ENCODE measurements around the gene TAS2R19. TPM values are rescaled to one million over a fixed set of nuclear protein-coding genes. Genes with fewer than 3 reads are reported as not detected.

Gene TAS2R19
- total and polyA plus RNA-seq, 2 donors, result 0.24 to 24.5 TPM

DNA sequence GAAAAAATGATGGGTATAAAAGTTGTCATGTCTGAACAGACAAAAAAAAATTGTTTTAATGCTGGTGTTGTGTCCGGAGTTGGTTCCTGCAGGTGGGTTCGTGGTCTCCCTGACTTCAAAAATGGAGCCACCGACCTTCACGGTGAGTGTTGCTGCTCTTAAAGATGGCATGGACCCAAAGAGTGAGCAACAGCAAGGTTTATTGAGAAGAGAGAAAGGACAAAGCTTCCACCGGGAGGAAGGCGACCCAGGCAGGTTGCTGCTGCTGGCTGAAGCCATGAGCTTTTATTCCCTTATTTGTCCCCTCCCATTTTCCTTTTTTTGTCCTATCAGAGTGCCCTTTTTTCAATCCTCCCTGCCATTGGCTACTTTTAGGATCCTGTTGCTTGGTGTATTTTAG lies 8.9 kb upstream of the TAS2R19 start, which contains the start of gene TAS2R31:
Gene TAS2R31, minus strand, starts transcription at position 101 of the 400 bp plus-strand sequence. Its CDS starts 72 bp downstream, at position 29.
- no peak within 1 kb of the TSS for H3K4me3 ChIP-seq (ENCODE audit: low read depth, low read length)
- no peaks in the 10 kb centered on the region for H3K36me3 ChIP-seq (ENCODE audit: insufficient read depth)
- no peak within 1 kb of the TSS for H3K27ac ChIP-seq (ENCODE audit: low read depth)
- H3K4me1 ChIP-seq (ENCODE audit: insufficient read depth), result no peaks in the 10 kb centered on the region
- WGBS, result 99% methylated on average over 6 of the region's 6 CpGs
- DNase-seq (ENCODE audit: extremely low spot score), result no peak

DNA sequence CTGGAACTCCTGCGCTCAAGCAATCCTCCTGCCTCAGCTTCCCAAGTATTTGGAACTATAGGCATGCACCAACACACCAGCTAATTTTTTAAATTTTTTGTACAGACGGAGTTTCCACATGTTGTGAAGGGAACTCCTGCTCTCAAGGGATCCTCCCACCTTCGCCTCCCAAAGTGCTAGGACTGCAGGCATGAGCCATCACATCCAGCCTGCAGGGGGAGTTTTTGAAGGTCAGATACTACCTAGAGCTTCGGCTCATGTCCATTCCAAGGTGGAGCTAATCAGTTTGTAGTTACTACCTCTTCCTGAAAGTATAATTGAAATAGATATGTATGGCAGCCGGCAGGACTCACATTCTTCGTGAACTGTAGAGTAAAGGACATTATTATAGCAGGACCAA lies 3.7 kb upstream of the TAS2R19 start:
- Histone ChIP-seq H3K27ac (ENCODE audit: low read depth) (no peak overlapping the region), H3K4me1 (ENCODE audit: insufficient read depth) (peaks cover 1% of the 10 kb centered on the region), H3K4me3 (ENCODE audit: low read depth, low read length) (no peak overlapping the region), H3K36me3 (ENCODE audit: insufficient read depth) (peaks cover 2% of the 10 kb centered on the region)
- DNase-seq (ENCODE audit: extremely low spot score), result no peak
- WGBS, result 95% methylated on average over 6 of the region's 6 CpGs

DNA sequence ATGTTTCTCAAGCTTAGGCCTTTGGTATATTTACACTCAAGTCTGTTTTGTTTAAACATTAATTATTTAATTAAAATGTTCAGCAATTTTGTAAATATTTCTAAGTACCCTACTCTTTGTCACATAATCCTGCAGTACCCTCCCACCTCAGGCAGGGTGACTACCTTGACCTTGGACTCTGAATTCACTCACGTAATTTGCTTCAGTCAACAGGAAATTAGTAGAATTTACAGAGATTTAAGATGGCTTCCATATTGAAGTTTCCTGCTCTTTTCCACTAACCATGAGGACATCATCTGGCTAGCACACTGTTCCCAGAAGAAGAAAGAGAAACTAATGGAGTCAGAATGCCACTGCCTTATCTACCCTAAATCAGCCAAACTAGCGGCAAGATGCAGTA lies 967 bp upstream of the TAS2R19 start:
- WGBS, result 89% methylated on average over 2 of the region's 2 CpGs
- H3K4me3 ChIP-seq (ENCODE audit: low read depth, low read length), result no peak overlapping the region
- H3K36me3 ChIP-seq (ENCODE audit: insufficient read depth), result peaks cover 2% of the 10 kb centered on the region
- H3K27ac ChIP-seq (ENCODE audit: low read depth), result no peak overlapping the region
- DNase-seq (ENCODE audit: extremely low spot score), result no peak
- peaks cover 1% of the 10 kb centered on the region for H3K4me1 ChIP-seq (ENCODE audit: insufficient read depth)

DNA sequence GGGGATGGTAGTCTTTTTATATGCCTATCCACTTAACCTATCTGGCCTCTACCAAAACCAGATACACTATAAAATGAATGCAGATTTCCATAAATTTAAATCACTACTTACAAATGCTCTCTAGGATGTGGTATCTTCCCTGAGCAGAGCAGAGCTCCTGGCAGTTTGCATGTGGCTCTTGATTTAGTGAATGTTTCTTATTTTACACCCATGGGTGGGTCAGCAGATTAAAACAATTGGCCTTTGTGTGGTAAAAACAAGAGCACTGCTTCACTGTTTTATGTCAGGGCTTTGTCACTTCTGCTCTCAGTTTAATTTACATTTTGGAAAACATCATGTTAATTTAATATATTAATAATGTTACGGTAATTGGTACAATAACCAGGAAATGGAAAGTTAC lies 5.5 kb downstream of the TAS2R19 start:
- Histone ChIP-seq H3K4me1 (ENCODE audit: insufficient read depth) (no peaks in the 10 kb centered on the region), H3K4me3 (ENCODE audit: low read depth, low read length) (no peak overlapping the region), H3K27ac (ENCODE audit: low read depth) (no peak overlapping the region), H3K36me3 (ENCODE audit: insufficient read depth) (peaks cover 2% of the 10 kb centered on the region)
- WGBS, result 97% methylated on average over 1 of the region's 1 CpG
- no peak for DNase-seq (ENCODE audit: extremely low spot score)

DNA sequence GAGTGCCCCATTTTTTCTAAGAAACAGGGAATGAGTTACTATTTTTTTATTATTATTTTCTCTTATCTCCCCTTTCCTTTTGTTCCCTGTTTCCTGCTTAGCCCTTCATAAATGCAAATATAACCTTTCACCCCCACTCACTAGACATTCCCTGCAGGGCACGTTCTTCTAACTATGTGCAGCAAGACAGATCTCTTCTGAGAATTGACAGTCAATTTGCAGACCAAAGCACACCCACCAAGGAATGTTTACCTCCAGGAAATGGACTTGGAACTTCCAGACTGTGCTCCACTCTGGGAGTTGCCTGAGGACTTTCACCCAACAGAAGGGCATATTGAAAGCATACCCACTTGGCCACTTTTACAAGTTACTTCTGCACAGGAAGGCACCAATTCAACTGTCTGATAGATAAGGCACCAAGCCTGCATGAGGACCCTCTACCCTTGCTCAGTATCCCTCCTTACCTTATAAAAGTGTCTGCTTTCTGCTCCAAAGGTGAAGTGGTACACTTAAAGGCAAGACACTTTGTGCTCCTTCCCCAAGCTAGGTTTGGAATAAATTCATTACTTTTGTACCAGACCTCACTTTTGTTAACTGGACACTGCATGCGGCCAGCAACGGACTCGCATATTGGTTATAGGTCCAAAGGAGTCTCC lies 6.5 kb downstream of the TAS2R19 start:
- Histone ChIP-seq H3K36me3 (ENCODE audit: insufficient read depth) (no peaks in the 10 kb centered on the region), H3K27ac (ENCODE audit: low read depth) (no peak overlapping the region), H3K4me3 (ENCODE audit: low read depth, low read length) (no peak overlapping the region), H3K4me1 (ENCODE audit: insufficient read depth) (no peaks in the 10 kb centered on the region)
- DNase-seq (ENCODE audit: extremely low spot score), result no peak
- WGBS, result 87% methylated on average over 4 of the region's 4 CpGs

DNA sequence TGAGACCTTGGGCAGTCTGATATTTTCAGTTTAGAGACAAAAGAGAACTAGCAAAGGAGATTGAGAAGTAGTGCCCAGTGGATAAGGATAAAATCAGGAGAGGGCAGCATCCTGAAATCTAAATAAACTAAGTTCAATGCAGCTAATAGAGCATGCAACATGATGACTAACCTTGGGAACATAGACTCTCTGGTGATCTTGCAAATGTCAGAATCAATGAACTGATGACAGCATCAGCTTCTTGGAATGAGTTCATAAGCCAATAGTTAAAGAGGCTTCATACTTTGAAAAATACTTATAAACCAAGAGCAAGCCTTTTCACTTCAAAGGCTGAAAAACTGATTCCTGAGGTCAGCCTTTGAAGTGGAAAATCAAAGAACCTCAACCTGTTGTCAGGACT lies 8.2 kb downstream of the TAS2R19 start:
- DNase-seq (ENCODE audit: extremely low spot score), result no peak
- no peak overlapping the region for H3K27ac ChIP-seq (ENCODE audit: low read depth)
- H3K4me1 ChIP-seq (ENCODE audit: insufficient read depth), result no peaks in the 10 kb centered on the region
- H3K36me3 ChIP-seq (ENCODE audit: insufficient read depth), result no peaks in the 10 kb centered on the region
- H3K4me3 ChIP-seq (ENCODE audit: low read depth, low read length), result no peak overlapping the region

DNA sequence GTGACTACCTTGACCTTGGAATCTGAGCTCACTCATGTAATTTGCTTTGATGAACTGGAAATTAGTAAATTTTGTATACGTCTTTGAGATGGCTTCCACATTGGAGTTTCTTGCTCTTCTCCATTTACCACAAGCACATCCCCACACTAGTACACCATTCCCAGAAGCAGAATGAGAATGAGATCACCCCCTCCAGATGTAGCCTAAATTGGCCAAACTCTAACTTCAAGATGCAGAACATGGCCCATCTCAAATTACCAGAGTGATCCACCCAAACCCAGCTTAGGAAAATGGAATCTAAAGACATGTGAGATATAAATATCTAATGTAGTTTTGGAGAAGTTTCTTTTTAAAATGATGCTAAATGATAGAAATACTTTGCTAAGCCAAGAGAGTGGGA lies 14.8 kb downstream of the TAS2R19 start:
- 99% methylated on average over 1 of the region's 1 CpG for WGBS
- no peak overlapping the region for H3K27ac ChIP-seq (ENCODE audit: low read depth)
- DNase-seq (ENCODE audit: extremely low spot score), result no peak
- no peaks in the 10 kb centered on the region for H3K36me3 ChIP-seq (ENCODE audit: insufficient read depth)
- H3K4me3 ChIP-seq (ENCODE audit: low read depth, low read length), result no peak overlapping the region
- no peaks in the 10 kb centered on the region for H3K4me1 ChIP-seq (ENCODE audit: insufficient read depth)

DNA sequence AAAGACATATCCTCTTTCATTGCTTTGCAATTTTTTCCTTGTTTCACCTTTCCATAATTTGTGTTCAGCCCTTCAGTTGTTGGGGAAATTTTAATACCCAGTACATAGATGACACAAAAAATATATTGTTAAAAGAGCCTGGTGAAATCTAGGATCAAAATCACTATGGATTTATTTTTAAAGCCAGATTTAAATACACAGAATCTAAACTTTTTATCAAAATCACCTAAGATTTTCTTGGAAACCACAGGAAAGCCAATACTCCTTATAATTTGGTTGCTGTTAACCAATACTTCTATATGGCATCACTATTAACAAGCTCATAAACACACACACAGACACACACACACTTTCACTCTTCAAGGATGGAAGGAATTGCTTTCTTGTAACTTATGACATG lies 24.2 kb downstream of the TAS2R19 start, which contains the start of gene TAS2R20:
Gene TAS2R20, minus strand, starts transcription at position 101 of the 400 bp plus-strand sequence. CDS start 429 bp downstream, outside the sequence.
- Histone ChIP-seq H3K36me3 (ENCODE audit: insufficient read depth) (no peaks in the 10 kb centered on the region), H3K4me3 (ENCODE audit: low read depth, low read length) (no peak within 1 kb of the TSS), H3K27ac (ENCODE audit: low read depth) (no peak within 1 kb of the TSS), H3K4me1 (ENCODE audit: insufficient read depth) (no peaks in the 10 kb centered on the region)
- DNase-seq (ENCODE audit: extremely low spot score), result no peak

DNA sequence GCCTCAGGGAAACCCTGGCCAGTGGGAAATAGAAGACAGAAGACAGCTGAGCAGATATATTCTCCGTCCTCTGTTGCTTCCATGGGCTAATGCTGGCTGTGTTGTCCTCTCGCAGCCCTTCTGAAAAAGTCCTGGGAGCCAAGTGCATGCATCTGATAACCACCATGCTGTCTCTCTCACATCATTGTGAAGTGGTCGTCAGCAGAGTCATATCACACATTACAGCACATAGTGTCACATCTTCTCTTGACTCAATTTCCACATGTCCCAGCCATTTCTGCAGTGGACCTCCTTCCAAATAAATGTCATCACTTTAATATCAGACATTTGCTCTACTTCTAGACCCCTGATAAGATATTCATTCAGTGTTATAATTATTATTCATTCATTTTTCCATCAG lies 28.1 kb downstream of the TAS2R19 start:
- no peaks in the 10 kb centered on the region for H3K36me3 ChIP-seq (ENCODE audit: insufficient read depth)
- DNase-seq (ENCODE audit: extremely low spot score), result no peak
- no peak overlapping the region for H3K27ac ChIP-seq (ENCODE audit: low read depth)
- H3K4me1 ChIP-seq (ENCODE audit: insufficient read depth), result no peaks in the 10 kb centered on the region
- H3K4me3 ChIP-seq (ENCODE audit: low read depth, low read length), result no peak overlapping the region
- WGBS, result 92% methylated on average over 3 of the region's 3 CpGs

DNA sequence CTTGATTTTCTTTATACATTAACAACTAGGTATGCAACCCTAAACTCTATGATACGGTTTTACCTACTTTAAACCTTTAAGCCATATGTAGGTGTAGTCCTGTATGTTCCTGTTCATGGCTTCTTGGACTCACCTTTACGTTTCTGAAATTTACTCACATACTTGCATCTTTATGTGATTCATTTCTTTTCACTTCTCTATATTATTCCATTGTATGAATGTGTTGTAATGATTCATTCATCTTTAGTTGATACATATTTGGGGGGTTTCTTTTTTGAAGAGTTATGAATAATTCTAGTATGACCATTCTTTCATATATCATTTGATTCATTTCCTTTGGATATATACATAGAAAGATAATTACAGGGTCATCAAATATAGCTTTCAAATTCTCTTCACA lies 33.3 kb downstream of the TAS2R19 start:
- Histone ChIP-seq H3K4me1 (ENCODE audit: insufficient read depth) (no peaks in the 10 kb centered on the region), H3K27ac (ENCODE audit: low read depth) (no peak overlapping the region), H3K4me3 (ENCODE audit: low read depth, low read length) (no peak overlapping the region), H3K36me3 (ENCODE audit: insufficient read depth) (no peaks in the 10 kb centered on the region)
- DNase-seq (ENCODE audit: extremely low spot score), result no peak
- WGBS, result 98% methylated on average over 2 of the region's 2 CpGs

DNA sequence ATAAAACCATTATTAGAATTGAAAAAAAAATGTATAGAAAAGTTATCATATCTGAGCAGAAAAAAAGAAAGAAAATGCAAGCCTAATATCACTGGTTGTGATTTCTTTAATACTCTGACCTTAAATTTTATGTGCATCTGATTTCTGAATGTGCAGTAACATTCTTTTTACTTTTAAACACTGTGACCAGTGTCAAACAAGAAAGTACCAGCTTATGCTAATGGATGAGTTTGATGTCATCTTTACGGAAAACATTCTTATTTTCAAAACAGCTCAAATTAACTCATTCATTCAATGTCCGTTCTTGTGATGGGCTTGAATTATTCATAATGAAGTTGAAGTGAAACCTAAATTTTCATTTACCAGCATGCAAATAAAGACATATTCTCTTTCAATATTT lies 35.6 kb downstream of the TAS2R19 start, which contains the start of gene TAS2R50:
Gene TAS2R50, minus strand, starts transcription at position 101 of the 400 bp plus-strand sequence. Its CDS starts 52 bp downstream, at position 49.
- H3K27ac ChIP-seq (ENCODE audit: low read depth), result no peak within 1 kb of the TSS
- no peaks in the 10 kb centered on the region for H3K36me3 ChIP-seq (ENCODE audit: insufficient read depth)
- no peak for DNase-seq (ENCODE audit: extremely low spot score)
- WGBS, result 66% methylated on average over 2 of the region's 2 CpGs
- H3K4me1 ChIP-seq (ENCODE audit: insufficient read depth), result no peaks in the 10 kb centered on the region
- H3K4me3 ChIP-seq (ENCODE audit: low read depth, low read length), result no peak within 1 kb of the TSS

DNA sequence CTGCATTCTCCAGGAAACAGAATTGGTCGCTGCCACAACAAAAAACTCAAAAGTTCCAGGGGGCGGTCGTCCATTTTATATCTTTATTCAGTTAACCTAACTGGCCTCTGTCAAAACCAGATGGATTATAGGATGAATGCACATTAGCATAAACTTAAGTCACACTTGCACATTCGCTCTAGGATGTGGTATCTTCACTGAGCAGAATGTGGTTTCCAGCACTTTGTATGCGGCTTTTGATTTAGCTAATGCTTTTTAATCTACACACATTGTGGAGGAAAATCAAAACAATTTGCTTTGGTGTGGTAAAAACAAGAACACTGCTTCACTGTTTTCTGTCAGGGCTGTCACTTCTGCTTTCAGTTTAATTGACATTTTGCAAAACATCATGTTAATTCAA lies 40.2 kb downstream of the TAS2R19 start:
- DNase-seq (ENCODE audit: extremely low spot score), result no peak
- H3K27ac ChIP-seq (ENCODE audit: low read depth), result no peak overlapping the region
- H3K4me3 ChIP-seq (ENCODE audit: low read depth, low read length), result no peak overlapping the region
- WGBS, result 88% methylated on average over 5 of the region's 5 CpGs
- H3K4me1 ChIP-seq (ENCODE audit: insufficient read depth), result no peaks in the 10 kb centered on the region
- H3K36me3 ChIP-seq (ENCODE audit: insufficient read depth), result no peaks in the 10 kb centered on the region

DNA sequence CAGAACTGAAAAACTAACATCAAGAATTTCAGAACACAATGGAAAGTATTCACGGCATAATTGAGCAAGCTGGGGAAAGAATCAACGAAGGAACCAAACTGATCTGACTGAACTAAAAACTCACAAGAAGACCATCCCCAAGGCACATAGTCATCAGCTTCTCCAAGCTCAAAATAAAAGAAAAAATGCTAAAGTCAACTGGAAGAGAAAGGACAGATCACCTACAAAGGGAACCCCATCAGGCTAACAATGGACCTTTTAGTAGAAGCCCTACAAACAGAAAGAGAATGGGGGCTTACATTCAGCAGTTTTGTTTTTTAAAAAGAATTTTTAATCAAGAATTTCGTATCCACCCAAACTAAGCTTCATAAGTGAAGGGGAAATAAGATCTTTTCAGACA lies 47.5 kb downstream of the TAS2R19 start:
- Histone ChIP-seq H3K27ac (ENCODE audit: low read depth) (no peak overlapping the region), H3K4me3 (ENCODE audit: low read depth, low read length) (no peak overlapping the region), H3K4me1 (ENCODE audit: insufficient read depth) (no peaks in the 10 kb centered on the region), H3K36me3 (ENCODE audit: insufficient read depth) (no peaks in the 10 kb centered on the region)
- DNase-seq (ENCODE audit: extremely low spot score), result no peak
- 87% methylated on average over 3 of the region's 3 CpGs for WGBS
